Panc1 (cell line): ENCODE measurements around the gene LANCL2. TPM values are rescaled to one million over a fixed set of nuclear protein-coding genes. Genes with fewer than 3 reads are reported as not detected.

Experiments used
- ATAC-seq: fragments of 200-7000 bp; cut with Tn5 transposase; 2 replicates; pipeline ENCODE4 v1.9.1; 2020; ENCODE audit warnings: mild to moderate bottlenecking, moderate library complexity
- BruUV-seq: library from RNA; stranded (reverse); fragments of 400-500 nt; replicated peaks from 2 replicates; lab custom pipeline; 2021; lab: Mats Ljungman, UMichigan
- CTCF ChIA-PET: fragments of 300-600 bp; sonication (Branson Sonifier 250); formaldehyde crosslinking; loops from one replicate; lab custom pipeline; 2022; ENCODE audit warnings: antibody characterized with exemption; lab: Charles Lee
- POLR2A ChIA-PET: fragments of 300-600 bp; sonication (Branson Sonifier 250); formaldehyde crosslinking; loops from one replicate; lab custom pipeline; 2022; ENCODE audit warnings: antibody characterized with exemption; lab: Charles Lee
- DNase-seq: peaks from one replicate; pipeline ENCODE4 v3.0.0-alpha.2; 2010; ENCODE audit warnings: low read depth, low spot score
- H3K27ac ChIP-seq: 2 replicates; pipeline ENCODE4 v1.5.1; 2011; ENCODE audit warnings: mild to moderate bottlenecking, low read length, inconsistent platforms
- H3K27me3 ChIP-seq: fragments of 200-500 bp; sonication (Bioruptor generic); 2 replicates; pipeline ENCODE4 v1.6.0; 2014; ENCODE audit warnings: low read length, inconsistent platforms; ENCODE audit not compliant: control insufficient read depth, insufficient read depth
- H3K36me3 ChIP-seq: fragments of 200-500 bp; sonication (Bioruptor generic); 2 replicates; pipeline ENCODE4 v1.5.1; 2014; ENCODE audit warnings: inconsistent platforms, mild to moderate bottlenecking, low read length, moderate library complexity; ENCODE audit not compliant: control insufficient read depth, insufficient read depth
- H3K4me1 ChIP-seq: 2 replicates; pipeline ENCODE4 v1.5.1; 2011; ENCODE audit warnings: inconsistent platforms, mild to moderate bottlenecking, low read length, moderate library complexity; ENCODE audit not compliant: control insufficient read depth, insufficient read depth
- H3K4me3 ChIP-seq, 2 experiments: 2 replicates each; pipeline ENCODE4 v1.5.1; 2011 to 2012; ENCODE audit warnings: low read depth in 2 of 2, low read length in 2 of 2, mild to moderate bottlenecking in 2 of 2, inconsistent platforms in 1 of 2, moderate library complexity in 1 of 2
- H3K9me3 ChIP-seq: fragments of 200-500 bp; sonication (Bioruptor generic); 2 replicates; pipeline ENCODE4 v1.5.1; 2014; ENCODE audit warnings: low read depth, mild to moderate bottlenecking, inconsistent platforms, low read length, moderate library complexity; ENCODE audit not compliant: control insufficient read depth, insufficient read depth
- POLR2AphosphoS5 ChIP-seq: IDR thresholded peaks from 2 replicates; pipeline ENCODE4 v1.6.1; 2012; ENCODE audit warnings: mild to moderate bottlenecking, low read depth, low read length, moderate library complexity
- SIN3A ChIP-seq: IDR thresholded peaks from 2 replicates; pipeline ENCODE4 v1.6.1; 2012; ENCODE audit warnings: low read depth, mild to moderate bottlenecking, low read length, moderate library complexity, borderline replicate concordance; ENCODE audit not compliant: insufficient read depth
- TCF7L2 ChIP-seq: IDR thresholded peaks from 2 replicates; pipeline ENCODE4 v1.6.1; 2011; ENCODE audit warnings: mild to moderate bottlenecking, low read depth, low read length, inconsistent platforms
- in situ Hi-C: cut with HindIII; loops from 2 replicates; pipeline ENCODE4 v1.10.0; 2016; ENCODE audit warnings: low sequenced_read_pairs, low pct_unique_long_range_greater_than_20kb
- intact Hi-C: fragments of 100-400 bp; cut with micrococcal nuclease; formaldehyde crosslinking; loops from one replicate; pipeline ENCODE4 v1.10.0; 2022; ENCODE audit not compliant: unreplicated experiment
- total RNA-seq: library from RNA; stranded (reverse); gene quantifications from one replicate; pipeline ENCODE4 v1.2.1, GENCODE V29; 2021; ENCODE audit not compliant: unreplicated experiment
- TF ChIP-seq, protein P1 (sequence below): fragments of 450-650 bp; IDR thresholded peaks from 2 replicates; pipeline ENCODE4 v1.5.1; 2017; ENCODE audit warnings: mild to moderate bottlenecking
- TF ChIP-seq, protein P2 (sequence below), 2 experiments: IDR thresholded peaks; 2 replicates each; pipeline ENCODE4 v1.6.1; 2011 to 2012; ENCODE audit warnings: low read depth in 2 of 2, control low read depth in 1 of 2, low read length in 1 of 2, mild to moderate bottlenecking in 1 of 2, moderate library complexity in 1 of 2; ENCODE audit not compliant: insufficient read depth in 1 of 2

LANCL2 gene
- total RNA-seq, 1 experiment from 2014 or later: 30.6 TPM

DNA sequence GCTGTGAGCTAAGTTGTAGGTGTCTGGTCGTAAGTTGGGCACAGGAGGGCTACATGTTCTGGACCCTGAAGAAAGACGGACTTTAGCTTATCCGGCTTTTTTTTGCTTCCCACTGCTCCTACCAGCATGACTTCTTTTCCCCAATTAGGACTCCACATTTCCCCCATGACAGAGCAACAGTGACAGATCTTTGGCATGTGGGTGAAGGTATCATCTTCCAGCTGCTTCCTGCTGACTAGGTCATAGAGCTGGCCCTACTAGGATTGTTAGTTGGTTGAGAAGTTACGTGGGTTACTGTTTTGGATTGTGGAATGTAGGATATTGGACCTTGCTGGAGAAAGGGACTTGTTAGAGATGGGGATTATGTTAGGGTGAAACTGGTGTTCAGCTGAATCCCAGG lies 21.4 kb downstream of the LANCL2 start:
- ChIA-PET POLR2A (no interaction called here), CTCF (no interaction called here)
- no peak overlapping the region for H3K27ac ChIP-seq
- H3K36me3 ChIP-seq: no peaks in the 10 kb centered on the region
- H3K27me3 ChIP-seq: no peaks in the 10 kb centered on the region
- no peak overlapping the region for H3K4me3 ChIP-seq
- peaks cover 35% of the 10 kb centered on the region for H3K9me3 ChIP-seq
- no TSS peak for BruUV-seq
- intact Hi-C loops (no loop called here), in situ Hi-C loops (no loop called here)
- ATAC-seq: no peak
- DNase-seq: no peak
- no peaks in the 10 kb centered on the region for H3K4me1 ChIP-seq
- TF ChIP-seq SIN3A: no peak
- TF ChIP-seq, protein P1, sequence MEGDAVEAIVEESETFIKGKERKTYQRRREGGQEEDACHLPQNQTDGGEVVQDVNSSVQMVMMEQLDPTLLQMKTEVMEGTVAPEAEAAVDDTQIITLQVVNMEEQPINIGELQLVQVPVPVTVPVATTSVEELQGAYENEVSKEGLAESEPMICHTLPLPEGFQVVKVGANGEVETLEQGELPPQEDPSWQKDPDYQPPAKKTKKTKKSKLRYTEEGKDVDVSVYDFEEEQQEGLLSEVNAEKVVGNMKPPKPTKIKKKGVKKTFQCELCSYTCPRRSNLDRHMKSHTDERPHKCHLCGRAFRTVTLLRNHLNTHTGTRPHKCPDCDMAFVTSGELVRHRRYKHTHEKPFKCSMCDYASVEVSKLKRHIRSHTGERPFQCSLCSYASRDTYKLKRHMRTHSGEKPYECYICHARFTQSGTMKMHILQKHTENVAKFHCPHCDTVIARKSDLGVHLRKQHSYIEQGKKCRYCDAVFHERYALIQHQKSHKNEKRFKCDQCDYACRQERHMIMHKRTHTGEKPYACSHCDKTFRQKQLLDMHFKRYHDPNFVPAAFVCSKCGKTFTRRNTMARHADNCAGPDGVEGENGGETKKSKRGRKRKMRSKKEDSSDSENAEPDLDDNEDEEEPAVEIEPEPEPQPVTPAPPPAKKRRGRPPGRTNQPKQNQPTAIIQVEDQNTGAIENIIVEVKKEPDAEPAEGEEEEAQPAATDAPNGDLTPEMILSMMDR: no peak

DNA sequence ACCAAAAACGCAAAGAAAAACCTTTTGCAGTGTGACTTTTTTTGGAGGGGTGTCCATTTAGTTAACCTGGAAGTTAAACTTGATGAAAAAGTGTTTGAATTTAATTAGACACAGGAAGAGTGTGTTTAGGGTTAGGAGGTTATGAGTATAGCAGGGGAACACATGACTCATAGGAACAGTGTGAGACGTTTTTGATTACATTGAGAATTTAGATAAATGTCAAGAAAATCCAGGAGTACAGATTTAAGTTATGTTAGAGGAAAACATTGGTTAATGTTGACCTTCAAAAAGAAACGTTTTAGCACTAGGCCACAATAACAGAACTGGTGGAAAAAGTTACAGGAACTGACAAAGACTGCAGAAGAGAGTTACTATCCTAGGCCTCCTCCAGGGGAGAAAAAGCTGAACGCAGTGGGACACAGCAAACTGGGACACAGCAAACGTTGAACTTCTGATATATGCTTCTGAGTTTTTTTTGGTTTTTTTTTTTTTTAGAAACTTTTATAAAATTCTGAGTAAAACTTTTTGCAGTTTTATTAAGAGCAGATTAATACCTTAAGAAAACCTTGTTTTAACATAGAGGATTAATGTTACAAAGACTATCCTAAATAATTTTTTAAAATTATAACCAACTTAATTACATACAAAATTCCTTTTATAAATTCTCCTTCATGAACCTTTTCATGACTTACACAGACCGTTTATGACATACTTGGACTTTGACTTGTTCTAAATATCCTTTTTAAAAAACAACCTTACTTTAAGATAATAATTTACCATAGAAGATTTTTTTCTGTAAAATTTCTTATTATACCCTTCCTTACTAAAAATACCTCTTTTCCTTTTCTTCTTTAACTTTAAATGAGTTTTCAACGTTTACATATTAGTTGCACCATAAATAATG lies 22.2 kb downstream of the LANCL2 start:
- H3K4me3 ChIP-seq: no peak overlapping the region
- no peaks in the 10 kb centered on the region for H3K36me3 ChIP-seq
- no TSS peak for BruUV-seq
- ATAC-seq (no peak), DNase-seq (no peak)
- H3K9me3 ChIP-seq: peaks cover 35% of the 10 kb centered on the region
- CTCF ChIA-PET: interaction anchor here (0.9 kb wide), 1 partner anchor 23 kb away, joined by 3 read pairs; no protein-coding TSS in a partner anchor
- no peak overlapping the region for H3K27ac ChIP-seq
- POLR2A ChIA-PET: no interaction called here
- intact Hi-C loops (no loop called here), in situ Hi-C loops (no loop called here)
- no peaks in the 10 kb centered on the region for H3K27me3 ChIP-seq
- no peak for TF ChIP-seq POLR2AphosphoS5
- no peak for TF ChIP-seq TCF7L2
- TF ChIP-seq SIN3A: no peak
- TF ChIP-seq, protein P1: no peak
- TF ChIP-seq, protein P2, sequence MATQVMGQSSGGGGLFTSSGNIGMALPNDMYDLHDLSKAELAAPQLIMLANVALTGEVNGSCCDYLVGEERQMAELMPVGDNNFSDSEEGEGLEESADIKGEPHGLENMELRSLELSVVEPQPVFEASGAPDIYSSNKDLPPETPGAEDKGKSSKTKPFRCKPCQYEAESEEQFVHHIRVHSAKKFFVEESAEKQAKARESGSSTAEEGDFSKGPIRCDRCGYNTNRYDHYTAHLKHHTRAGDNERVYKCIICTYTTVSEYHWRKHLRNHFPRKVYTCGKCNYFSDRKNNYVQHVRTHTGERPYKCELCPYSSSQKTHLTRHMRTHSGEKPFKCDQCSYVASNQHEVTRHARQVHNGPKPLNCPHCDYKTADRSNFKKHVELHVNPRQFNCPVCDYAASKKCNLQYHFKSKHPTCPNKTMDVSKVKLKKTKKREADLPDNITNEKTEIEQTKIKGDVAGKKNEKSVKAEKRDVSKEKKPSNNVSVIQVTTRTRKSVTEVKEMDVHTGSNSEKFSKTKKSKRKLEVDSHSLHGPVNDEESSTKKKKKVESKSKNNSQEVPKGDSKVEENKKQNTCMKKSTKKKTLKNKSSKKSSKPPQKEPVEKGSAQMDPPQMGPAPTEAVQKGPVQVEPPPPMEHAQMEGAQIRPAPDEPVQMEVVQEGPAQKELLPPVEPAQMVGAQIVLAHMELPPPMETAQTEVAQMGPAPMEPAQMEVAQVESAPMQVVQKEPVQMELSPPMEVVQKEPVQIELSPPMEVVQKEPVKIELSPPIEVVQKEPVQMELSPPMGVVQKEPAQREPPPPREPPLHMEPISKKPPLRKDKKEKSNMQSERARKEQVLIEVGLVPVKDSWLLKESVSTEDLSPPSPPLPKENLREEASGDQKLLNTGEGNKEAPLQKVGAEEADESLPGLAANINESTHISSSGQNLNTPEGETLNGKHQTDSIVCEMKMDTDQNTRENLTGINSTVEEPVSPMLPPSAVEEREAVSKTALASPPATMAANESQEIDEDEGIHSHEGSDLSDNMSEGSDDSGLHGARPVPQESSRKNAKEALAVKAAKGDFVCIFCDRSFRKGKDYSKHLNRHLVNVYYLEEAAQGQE (IDR thresholded peaks at IDR 0.05; ENCODE audit: insufficient read depth in 1 of 2, low read depth in 2 of 2, low read length in 1 of 2): no peak
- no peaks in the 10 kb centered on the region for H3K4me1 ChIP-seq
